Right cardiac atrium (tissue), 5 donors: ENCODE data around the gene TRABD2B. TPM values are rescaled to one million over a fixed set of nuclear protein-coding genes. Genes with fewer than 3 reads are reported as not detected.

Experiments
- polyA plus RNA-seq: library from polyadenylated mRNA; stranded (reverse); fragments of 200-250 nt; gene quantifications from one replicate; pipeline ENCODE4 v1.2.3, GENCODE V29; 2013
- total RNA-seq, 4 donors: library from RNA; stranded (reverse); fragmentation: NEBNext Ultra II Directional; extraction: Animal tissue kit (Norgen Biotek cat#: 25700); gene quantifications; one replicate each; pipeline ENCODE4 v1.2.1, GENCODE V29; 2021
- donor health status: healthy with polysubstance abuse.
- donor health status: DM: no; HTN: yes; CAD: no.
- donor health status: DM: no; HTN: no; CAD: no.
- donor health status: DM: no; HTN: yes; CAD: no; lungs with severe emphysema.
- donor health status: DM: yes; HTN: yes; CAD: no.

TRABD2B gene
- total and polyA plus RNA-seq, 5 donors, result 6.7 to 23.7 (median 17.8) TPM

Other genes starting within 250 kb of the TRABD2B start
- gene SLC5A9, start 225.3 kb upstream of the TRABD2B start, total RNA-seq, result 1 to 10 TPM in 1 of 4 donors, under 1 TPM in 2, not detected in 1; 0.35 to 1.1 (median 0.43) TPM
- 0.11 TPM for gene SLC5A9, start 225.3 kb upstream of the TRABD2B start, polyA plus RNA-seq